Lower lobe of right lung (tissue), 2 donors: ENCODE results near the gene CBX2. TPM values are rescaled to one million over a fixed set of nuclear protein-coding genes. Genes with fewer than 3 reads are reported as not detected.
A peak's percentile ranks its signal among the peaks of the same experiment; 100 is the strongest.

Source experiments
- ATAC-seq, 2 donors: fragments of 200-7000 bp; cut with Tn5 transposase; one replicate each; pipeline ENCODE4 v1.9.1; 2020 to 2022; ENCODE audit warnings: mild to moderate bottlenecking in 2 of 2, moderate library complexity in 2 of 2
- DNase-seq: peaks from one replicate; pipeline ENCODE4 v3.0.0-alpha.2; 2020
- H3K27ac ChIP-seq: fragments of 200-600 bp; one replicate; pipeline ENCODE4 v1.8.0; 2022
- H3K27me3 ChIP-seq: fragments of 200-600 bp; one replicate; pipeline ENCODE4 v1.8.0; 2022; ENCODE audit warnings: low read depth
- H3K36me3 ChIP-seq: fragments of 200-600 bp; one replicate; pipeline ENCODE4 v1.8.0; 2022; ENCODE audit warnings: mild to moderate bottlenecking
- H3K4me1 ChIP-seq: fragments of 200-600 bp; one replicate; pipeline ENCODE4 v1.8.0; 2022
- H3K4me3 ChIP-seq: fragments of 200-600 bp; one replicate; pipeline ENCODE4 v1.8.0; 2022; ENCODE audit warnings: mild to moderate bottlenecking
- H3K9me3 ChIP-seq: fragments of 200-600 bp; one replicate; pipeline ENCODE4 v1.8.0; 2022
- intact Hi-C: fragments of 100-400 bp; cut with DNase I; formaldehyde crosslinking; loops from one replicate; pipeline ENCODE4 v1.11.0; 2022
- total RNA-seq: library from RNA; stranded (reverse); fragmentation: NEBNext Ultra II Directional; extraction: Animal tissue kit (Norgen Biotek cat#: 25700); gene quantifications from one replicate; pipeline ENCODE4 v1.2.1, GENCODE V29; 2021
- TF ChIP-seq, protein P1 (sequence below): fragments of 200-600 bp; IDR thresholded peaks from one replicate; pipeline ENCODE4 v1.8.0; 2022; ENCODE audit warnings: antibody characterized with exemption, mild to moderate bottlenecking
- donor health status: DM: no; HTN: yes; CAD: no; lungs with severe emphysema.

The CBX2 gene
- total RNA-seq, 1 donor from 2014 or later = 3.9 TPM

DNA sequence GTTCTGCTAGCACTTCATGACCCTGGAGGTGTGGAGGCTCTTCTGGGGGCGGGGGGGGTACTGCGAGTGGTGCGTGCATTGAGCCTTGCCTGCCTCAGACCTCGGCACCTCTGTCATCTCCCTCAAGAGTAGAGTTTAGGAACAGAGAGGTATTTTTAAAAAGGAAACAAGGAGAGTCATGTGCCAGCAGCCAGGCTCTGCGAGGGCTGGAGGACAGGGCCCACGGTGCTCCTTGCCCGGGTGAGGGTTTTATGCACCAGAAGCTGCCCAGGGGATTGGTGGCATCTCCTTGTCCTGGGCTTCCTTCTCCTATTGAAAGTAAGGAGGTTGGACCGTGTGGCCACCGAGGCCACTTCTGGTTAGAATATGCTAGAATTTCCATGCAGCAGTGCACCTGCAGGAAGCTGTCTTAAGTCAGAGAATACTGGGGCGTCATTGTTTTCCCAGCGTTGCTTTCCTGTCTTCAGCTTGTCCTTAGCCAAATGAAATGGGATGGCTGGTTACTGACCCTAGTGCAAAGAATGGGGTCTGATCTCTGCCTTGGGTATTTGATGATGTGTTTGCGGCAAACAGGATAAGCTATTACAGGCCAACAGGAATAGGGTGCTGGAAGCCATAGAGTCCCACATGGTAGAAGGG lies 3.2 kb downstream of the CBX2 start:
- ATAC-seq = no peak
- DNase-seq = peak; percentile 20
- Histone ChIP-seq H3K9me3 (no peaks in the 10 kb centered on the region), H3K4me1 (peaks cover 22% of the 10 kb centered on the region), H3K27me3 (peaks cover 54% of the 10 kb centered on the region), H3K4me3 (no peak overlapping the region), H3K36me3 (no peaks in the 10 kb centered on the region), H3K27ac (no peak overlapping the region)
- TF ChIP-seq, protein P1, sequence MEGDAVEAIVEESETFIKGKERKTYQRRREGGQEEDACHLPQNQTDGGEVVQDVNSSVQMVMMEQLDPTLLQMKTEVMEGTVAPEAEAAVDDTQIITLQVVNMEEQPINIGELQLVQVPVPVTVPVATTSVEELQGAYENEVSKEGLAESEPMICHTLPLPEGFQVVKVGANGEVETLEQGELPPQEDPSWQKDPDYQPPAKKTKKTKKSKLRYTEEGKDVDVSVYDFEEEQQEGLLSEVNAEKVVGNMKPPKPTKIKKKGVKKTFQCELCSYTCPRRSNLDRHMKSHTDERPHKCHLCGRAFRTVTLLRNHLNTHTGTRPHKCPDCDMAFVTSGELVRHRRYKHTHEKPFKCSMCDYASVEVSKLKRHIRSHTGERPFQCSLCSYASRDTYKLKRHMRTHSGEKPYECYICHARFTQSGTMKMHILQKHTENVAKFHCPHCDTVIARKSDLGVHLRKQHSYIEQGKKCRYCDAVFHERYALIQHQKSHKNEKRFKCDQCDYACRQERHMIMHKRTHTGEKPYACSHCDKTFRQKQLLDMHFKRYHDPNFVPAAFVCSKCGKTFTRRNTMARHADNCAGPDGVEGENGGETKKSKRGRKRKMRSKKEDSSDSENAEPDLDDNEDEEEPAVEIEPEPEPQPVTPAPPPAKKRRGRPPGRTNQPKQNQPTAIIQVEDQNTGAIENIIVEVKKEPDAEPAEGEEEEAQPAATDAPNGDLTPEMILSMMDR = no peak
- intact Hi-C loops = no loop called here

DNA sequence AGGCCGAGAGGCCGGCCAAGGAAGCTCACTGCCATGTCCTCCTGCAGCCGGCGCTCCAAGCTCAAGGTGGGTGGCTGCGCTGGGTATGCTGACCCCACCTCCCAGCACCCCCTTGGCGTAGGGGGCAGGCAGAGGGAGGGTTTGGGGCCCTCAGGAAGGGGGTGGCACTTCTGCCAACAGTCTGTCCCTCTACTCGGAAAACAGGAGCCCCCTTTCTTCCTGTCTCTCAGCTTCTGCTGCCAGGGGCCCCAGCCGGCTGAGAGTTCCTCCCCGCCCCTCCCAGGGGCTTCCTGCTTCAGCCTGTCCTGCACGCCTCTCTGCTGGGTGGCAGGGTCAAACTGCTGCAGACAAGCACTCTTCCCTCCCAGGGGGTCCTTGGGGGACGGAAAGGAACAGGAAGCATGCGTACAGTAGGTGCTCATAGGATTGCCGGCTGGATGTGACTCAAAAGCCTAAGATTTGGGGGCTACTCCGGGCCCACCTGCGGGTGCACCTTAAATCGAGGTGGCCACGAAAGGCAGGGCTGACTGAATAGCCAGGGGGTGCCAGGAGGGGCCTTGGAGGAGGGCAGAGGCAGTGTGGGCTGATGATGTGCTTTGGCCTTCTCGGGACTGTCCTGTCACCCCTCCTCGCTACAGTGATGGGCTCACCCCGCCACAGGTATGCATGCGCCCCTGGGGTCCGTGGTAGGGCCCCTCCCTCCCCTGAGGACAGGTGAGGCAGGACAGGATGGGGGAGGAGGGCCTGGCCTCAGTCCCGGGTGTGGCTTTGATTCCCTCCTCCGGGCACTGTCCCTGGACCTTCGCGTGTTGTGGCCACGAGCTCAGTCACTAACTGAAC lies 4.0 kb downstream of the CBX2 start:
- peaks cover 52% of the 10 kb centered on the region for H3K27me3 ChIP-seq
- DNase-seq (peak; percentile 28), ATAC-seq (no peak)

DNA sequence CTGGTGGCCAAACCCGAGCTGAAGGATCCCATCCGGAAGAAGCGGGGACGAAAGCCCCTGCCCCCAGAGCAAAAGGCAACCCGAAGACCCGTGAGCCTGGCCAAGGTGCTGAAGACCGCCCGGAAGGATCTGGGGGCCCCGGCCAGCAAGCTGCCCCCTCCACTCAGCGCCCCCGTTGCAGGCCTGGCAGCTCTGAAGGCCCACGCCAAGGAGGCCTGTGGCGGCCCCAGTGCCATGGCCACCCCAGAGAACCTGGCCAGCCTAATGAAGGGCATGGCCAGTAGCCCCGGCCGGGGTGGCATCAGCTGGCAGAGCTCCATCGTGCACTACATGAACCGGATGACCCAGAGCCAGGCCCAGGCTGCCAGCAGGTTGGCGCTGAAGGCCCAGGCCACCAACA lies 5.9 kb downstream of the CBX2 start:
- TF ChIP-seq, protein P1 = no peak
- H3K27me3 ChIP-seq = peaks cover 58% of the 10 kb centered on the region
- ATAC-seq (no peak), DNase-seq (peak; percentile 39)
- no peak overlapping the region for H3K4me3 ChIP-seq
- intact Hi-C loops = no loop called here
- H3K9me3 ChIP-seq = no peaks in the 10 kb centered on the region
- H3K27ac ChIP-seq = no peak overlapping the region
- no peaks in the 10 kb centered on the region for H3K36me3 ChIP-seq
- peaks cover 14% of the 10 kb centered on the region for H3K4me1 ChIP-seq

More for the DNA sequence above, 4.0 kb downstream of the CBX2 start:
- intact Hi-C loops = no loop called here
- no peaks in the 10 kb centered on the region for H3K9me3 ChIP-seq
- no peaks in the 10 kb centered on the region for H3K36me3 ChIP-seq
- no peak overlapping the region for H3K4me3 ChIP-seq
- TF ChIP-seq, protein P1 = no peak
- peaks cover 19% of the 10 kb centered on the region for H3K4me1 ChIP-seq
- no peak overlapping the region for H3K27ac ChIP-seq

GRCh38 chr17:79784353-79785016 lies 6.5 kb downstream of the CBX2 start:
- Histone ChIP-seq H3K27ac (no peak overlapping the region), H3K4me3 (no peak overlapping the region), H3K27me3 (peaks cover 58% of the 10 kb centered on the region), H3K9me3 (no peaks in the 10 kb centered on the region), H3K4me1 (peaks cover 14% of the 10 kb centered on the region), H3K36me3 (no peaks in the 10 kb centered on the region)
- TF ChIP-seq, protein P1 = no peak
- DNase-seq (peak; percentile 43), ATAC-seq (no peak)
- intact Hi-C loops = no loop called here

DNA sequence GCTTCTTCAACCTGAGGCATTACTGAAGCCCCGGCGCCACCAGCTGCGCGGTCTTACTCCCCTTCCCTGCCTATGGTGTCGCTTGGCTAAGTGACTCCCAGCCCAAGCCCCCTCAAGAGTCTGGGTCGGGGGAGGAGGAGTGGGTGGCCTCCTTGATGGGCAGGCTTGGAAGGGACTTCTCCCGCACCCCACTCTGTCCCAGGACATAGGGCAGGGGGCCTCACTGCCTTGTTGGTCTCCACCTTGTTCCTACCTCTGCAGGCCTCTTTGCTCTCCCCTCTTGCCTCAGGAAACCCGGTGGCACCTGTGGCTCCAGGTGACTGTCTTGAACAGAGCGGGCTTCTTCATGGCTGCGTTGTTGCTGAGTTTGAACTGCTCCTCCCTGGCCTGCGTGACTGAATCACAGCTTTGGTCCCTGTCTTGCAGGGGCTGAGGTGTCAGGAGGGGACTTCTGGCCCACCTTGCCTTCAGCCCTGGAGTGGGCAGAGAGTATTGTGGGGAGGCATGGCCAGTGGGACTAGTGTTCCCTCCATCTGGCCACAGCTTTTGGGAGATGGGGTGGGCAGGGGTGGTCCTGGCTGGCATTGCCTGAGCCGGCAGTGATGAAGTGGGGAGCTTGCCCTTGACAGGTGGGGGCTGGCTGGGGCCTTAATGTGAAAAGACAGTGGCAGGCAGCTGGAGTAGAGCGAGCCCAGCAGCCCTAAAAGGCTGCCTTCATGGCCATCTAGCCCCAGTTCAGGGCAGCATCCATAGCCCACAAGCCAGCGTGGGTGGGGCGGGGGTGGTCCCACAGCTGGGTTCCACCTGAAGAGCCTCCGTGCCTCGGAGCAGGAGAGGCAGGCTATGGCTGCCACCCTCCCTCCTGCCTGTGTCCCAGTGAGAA lies 7.3 kb downstream of the CBX2 start:
- Histone ChIP-seq H3K27me3 (peaks cover 62% of the 10 kb centered on the region), H3K9me3 (no peaks in the 10 kb centered on the region), H3K4me3 (no peak overlapping the region), H3K36me3 (no peaks in the 10 kb centered on the region), H3K27ac (no peak overlapping the region), H3K4me1 (peaks cover 22% of the 10 kb centered on the region)
- intact Hi-C loops = no loop called here
- DNase-seq (peak; percentile 40), ATAC-seq (no peak)
- TF ChIP-seq, protein P1 = no peak
